Activated CD8-positive, alpha-beta memory T cell treated with anti-CD3 and anti-CD28 coated beads, Interleukin-2, amount 50 U/mL, for 24 hours (primary cell): ENCODE measurements around the gene ZCCHC14.
"Not testable (repeated sequence)": the region's sequence is repeated elsewhere in the genome, so short reads cannot be mapped to it uniquely, and the experiment has no call there.

Source experiments
- DNase-seq: peaks from one replicate; pipeline ENCODE4 v3.0.0-alpha.2; 2020; ENCODE audit errors: extremely low read depth

Gene ZCCHC14

GRCh38 chr16:87477209-87477981, 15.4 kb downstream of the ZCCHC14 start:
- not testable (repeated sequence) for DNase-seq

- DNase-seq: no peak
These were observed 18.2 kb downstream of the ZCCHC14 start for GRCh38 chr16:87474566-87474996.

- no peak for DNase-seq
These were observed 18.8 kb downstream of the ZCCHC14 start for GRCh38 chr16:87474017-87474416.

- DNase-seq: no peak
These were observed 19.9 kb downstream of the ZCCHC14 start for GRCh38 chr16:87472935-87473334.

GRCh38 chr16:87472142-87472778, 20.6 kb downstream of the ZCCHC14 start:
- no peak for DNase-seq

- no peak for DNase-seq
These were observed 21.3 kb downstream of the ZCCHC14 start for GRCh38 chr16:87471278-87472141.

GRCh38 chr16:87470332-87470731, 22.5 kb downstream of the ZCCHC14 start:
- no peak for DNase-seq

- no peak for DNase-seq
These were observed 23.7 kb downstream of the ZCCHC14 start for GRCh38 chr16:87469169-87469568.

GRCh38 chr16:87468550-87468949, 24.3 kb downstream of the ZCCHC14 start:
- DNase-seq: no peak

GRCh38 chr16:87466975-87467501, 25.8 kb downstream of the ZCCHC14 start:
- DNase-seq: no peak

- DNase-seq: no peak
These were observed 26.9 kb downstream of the ZCCHC14 start for GRCh38 chr16:87465879-87466278.

- no peak for DNase-seq
These were observed 27.5 kb downstream of the ZCCHC14 start for GRCh38 chr16:87465306-87465705.

- peak; percentile 18 for DNase-seq
These were observed 28.0 kb downstream of the ZCCHC14 start for GRCh38 chr16:87464691-87465300.

- no peak for DNase-seq
These were observed 28.8 kb downstream of the ZCCHC14 start for GRCh38 chr16:87463722-87464690.

GRCh38 chr16:87461466-87461991, 31.3 kb downstream of the ZCCHC14 start:
- DNase-seq: no peak

- DNase-seq: no peak
These were observed 31.9 kb downstream of the ZCCHC14 start for GRCh38 chr16:87460936-87461335.

GRCh38 chr16:87459833-87460232, 33.0 kb downstream of the ZCCHC14 start:
- DNase-seq: no peak

- no peak for DNase-seq
These were observed 33.8 kb downstream of the ZCCHC14 start for GRCh38 chr16:87459027-87459426.

- DNase-seq: no peak
These were observed 34.4 kb downstream of the ZCCHC14 start for GRCh38 chr16:87458424-87458915.
